GM21381 (cell line): ENCODE data around the gene ST8SIA1.
A peak's percentile ranks its signal among the peaks of the same experiment; 100 is the strongest.
"Not testable (repeated sequence)": the region's sequence is repeated elsewhere in the genome, so short reads cannot be mapped to it uniquely, and the experiment has no call there.

Experiments used
- ATAC-seq: cut with Tn5 transposase; IDR thresholded peaks from one replicate; pipeline ENCODE4 v1.9.1; 2021; ENCODE audit warnings: mild to moderate bottlenecking, moderate library complexity; ENCODE audit not compliant: unreplicated experiment

Gene ST8SIA1

GRCh38 chr12:22334410-22335100 is at the start of gene ST8SIA1:
Gene ST8SIA1, minus strand, starts transcription at chr12:22334707. Its CDS starts 475 bp downstream, at chr12:22334232.
- ATAC-seq: peak; percentile 25

DNA sequence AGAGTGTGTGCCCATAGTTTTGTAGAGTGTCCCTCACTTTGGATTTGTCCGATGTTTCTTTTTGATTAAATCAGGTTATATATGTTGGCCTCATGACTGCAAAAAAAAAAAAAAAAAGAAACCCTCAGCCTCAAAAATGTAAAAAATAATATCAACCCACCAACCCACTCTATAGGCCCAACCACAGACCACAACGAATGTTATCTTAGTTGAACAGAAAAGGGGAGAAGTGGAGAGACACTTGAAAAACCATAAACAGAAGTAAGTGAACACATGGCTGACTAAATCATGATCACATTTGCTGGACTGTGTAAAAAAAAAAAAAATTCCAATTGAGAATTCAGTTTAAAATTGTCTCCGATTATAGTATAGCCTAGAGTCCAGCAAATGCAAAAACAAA is 45.5 kb upstream of the ST8SIA1 start:
- ATAC-seq: no peak

DNA sequence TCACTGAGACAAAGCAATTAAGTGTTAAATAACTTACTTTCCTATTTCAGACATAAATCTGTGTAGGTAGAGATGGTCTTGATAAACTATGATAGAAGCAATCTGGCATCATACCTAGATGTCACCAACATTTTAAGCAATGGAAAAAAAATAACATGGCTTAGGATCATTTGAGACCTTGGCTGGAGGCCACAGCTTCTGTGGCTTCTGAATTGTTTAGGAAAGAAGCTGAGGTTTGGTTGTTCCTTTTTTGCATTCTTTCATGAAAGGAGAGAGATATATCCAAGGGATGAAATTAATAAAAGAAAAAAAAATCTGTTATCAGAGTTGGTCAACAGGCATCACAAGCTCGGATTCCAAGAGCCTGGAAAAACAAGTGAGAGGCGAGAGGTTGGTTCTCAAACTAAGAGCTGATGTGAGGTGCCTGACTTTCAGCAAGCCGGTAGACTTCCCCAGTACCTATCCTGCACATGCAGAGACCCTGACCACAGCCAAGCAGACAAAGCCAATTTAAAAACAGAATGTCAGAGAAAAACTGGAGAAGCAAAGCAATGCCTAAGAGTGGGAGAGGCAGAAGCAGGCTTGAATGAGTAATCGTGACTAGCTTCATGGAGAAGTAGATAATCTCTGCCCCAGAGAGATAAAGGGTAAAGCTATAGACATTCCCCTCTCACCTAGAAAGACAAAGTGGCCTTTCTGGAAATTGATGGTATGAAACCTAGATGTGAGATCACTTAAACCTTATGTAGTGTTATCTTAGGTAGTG is 43.4 kb upstream of the ST8SIA1 start:
- no peak for ATAC-seq

DNA sequence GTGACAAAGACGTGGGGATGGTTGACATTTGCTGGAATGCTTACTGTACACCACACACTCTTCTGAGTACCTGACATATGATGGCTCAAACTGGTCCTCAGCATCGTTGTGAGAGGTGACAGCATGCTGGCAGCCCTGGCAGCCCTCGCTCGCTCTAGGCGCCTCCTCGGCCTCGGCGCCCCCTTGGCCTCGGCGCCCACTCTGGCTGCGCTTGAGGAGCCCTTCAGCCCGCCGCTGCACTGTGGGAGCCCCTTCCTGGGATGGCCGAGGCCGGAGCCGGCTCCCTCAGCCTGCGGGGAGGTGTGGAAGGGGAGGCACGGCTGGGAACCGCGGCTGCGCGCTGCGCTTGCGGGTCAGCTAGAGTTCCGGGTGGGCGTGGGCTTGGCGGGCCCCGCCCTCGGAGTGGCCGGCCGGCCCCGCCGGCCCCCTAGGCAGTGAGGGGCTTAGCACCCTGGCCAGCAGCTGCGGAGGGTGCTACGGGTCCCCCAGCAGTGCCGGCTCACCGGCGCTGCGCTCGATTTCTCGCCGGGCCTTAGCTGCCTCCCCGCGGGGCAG is 42.2 kb upstream of the ST8SIA1 start:
- not testable (repeated sequence) for ATAC-seq

GRCh38 chr12:22374508-22374907 is 40.0 kb upstream of the ST8SIA1 start:
- ATAC-seq: no peak

DNA sequence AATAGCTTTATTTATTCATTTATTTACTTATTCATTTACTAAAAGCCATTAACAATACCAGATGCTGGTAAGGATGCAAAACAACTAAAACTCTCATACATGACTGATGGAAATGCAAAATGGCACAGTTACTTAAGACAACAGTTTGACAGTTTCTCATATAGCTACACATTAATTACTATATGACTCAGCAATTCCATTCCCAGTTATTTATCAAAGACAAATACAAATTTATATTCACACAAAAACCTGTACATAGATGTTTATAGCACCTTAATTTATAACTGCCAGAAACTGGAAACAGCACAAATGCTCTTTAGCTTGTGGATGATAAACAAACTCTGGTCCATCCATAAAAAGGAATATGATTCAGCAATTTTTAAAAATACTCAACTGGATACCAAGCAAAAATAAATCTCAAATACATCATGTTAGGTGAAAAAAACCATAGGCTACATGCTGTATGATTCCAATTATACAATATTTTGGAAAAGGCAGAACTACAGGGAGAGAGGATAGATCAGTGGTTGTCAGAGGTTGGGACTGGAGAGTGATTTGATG is 37.9 kb upstream of the ST8SIA1 start:
- ATAC-seq: no peak

DNA sequence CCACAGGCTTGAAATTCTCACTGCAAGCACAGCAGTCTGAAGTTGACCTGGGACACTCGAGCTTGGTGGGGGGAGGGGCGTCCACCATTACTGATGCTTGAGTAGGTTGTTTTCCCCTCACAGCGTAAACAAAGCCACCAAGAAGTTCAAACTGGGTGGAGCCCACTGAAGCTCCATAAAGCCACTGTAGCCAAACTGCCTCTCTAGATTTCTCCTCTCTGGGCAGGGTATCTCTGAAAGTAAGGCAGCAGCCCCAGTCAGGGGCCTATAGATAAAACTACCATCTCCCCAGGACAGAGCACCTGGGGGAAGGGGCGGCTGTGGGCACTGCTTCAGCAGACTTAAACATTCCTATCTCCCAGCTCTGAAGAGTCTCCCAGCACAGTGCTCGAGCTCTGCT is 31.7 kb upstream of the ST8SIA1 start:
- no peak for ATAC-seq

GRCh38 chr12:22361785-22362184 is 27.3 kb upstream of the ST8SIA1 start:
- ATAC-seq: no peak

DNA sequence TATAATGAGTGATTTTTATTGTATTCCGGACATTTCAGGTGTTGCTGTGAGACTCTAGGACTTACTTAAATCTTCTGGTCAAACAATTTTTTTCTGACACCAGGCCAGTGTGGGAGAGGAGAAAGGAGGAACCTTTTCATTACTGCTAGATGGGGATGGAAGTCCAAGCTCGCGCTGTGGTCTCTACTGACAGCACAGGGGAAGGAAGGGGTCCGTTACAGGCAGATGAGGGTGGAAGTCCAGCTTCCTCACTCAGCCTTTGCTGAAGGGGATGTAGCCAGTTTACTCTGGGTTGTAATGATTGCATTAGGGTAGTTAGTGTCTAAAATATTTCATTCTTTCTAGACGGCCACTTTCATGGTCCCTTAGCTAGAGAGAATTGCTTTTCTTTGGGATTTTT is 26.3 kb upstream of the ST8SIA1 start:
- ATAC-seq: no peak

DNA sequence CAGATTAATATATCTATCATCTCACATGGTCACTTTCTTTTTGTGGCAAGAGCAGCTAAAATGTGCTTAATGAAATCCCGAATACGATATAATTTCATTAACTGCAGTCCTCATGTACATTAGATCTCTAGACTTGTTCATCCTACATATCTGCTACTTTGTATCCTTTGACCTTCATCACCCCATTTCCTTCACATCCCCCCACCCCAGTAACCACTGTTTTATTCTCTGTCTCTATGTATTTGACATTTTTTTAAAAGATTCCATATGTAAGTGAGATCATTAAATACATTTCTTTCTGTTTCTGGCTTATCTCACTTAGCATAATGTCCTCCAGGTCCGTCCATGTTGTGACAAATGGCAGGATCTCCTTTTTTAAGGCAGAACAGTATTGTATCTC is 23.0 kb upstream of the ST8SIA1 start:
- ATAC-seq: no peak

DNA sequence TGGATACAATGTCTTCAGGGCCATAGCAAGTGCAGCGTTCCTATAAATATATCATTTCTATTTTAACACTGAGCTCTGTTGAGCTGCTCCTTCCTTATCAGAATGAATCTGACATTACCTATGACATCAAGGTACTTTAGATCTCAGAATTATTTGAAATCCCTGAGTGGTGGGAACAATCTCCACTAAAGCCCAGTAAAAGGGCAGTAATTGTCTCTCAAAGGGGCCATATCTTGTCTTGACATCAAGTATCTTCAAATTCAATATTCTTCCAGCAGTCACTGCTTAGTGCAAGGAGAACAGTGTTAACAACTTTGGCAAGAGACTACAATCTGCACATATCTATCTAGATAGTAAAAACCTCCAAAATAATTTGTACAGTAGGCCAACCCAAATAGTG is 21.7 kb upstream of the ST8SIA1 start:
- ATAC-seq: no peak

GRCh38 chr12:22355011-22355580 is 20.6 kb upstream of the ST8SIA1 start:
- no peak for ATAC-seq

DNA sequence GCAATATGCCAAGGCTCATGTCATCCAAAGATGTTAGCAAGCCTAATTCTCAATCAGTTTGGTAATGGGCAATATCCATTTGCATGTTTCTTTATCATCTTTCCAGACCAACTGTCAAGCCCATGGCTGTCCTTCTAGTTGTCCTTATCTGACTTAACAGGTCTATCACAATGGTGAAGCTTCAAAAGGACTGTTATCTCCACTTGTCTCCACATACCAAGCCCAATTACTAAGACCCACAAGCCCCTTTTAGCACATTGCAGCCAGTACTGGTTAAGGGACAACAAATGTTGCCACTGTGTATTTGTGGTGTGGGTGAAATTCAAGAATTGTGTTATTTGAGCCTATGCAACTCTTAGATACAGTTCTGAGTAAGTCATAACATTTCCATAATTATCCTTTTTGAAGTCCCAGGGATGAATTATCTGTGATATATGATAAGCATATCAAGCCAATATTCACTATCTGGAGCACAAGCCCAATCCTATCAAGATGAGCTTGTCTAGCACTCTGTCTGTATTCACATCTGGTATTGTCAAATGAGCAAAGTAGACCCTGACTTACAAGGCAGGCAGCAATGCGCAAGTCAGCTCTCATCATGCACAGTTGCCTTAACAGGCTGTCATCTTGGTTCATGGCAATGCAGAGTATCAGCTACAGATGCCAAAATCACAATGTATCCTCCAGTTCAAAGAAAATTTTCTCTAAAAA is 19.3 kb upstream of the ST8SIA1 start:
- ATAC-seq: no peak

GRCh38 chr12:22350886-22351285 is 16.4 kb upstream of the ST8SIA1 start:
- ATAC-seq: no peak

- no peak for ATAC-seq
These were observed 13.7 kb upstream of the ST8SIA1 start for GRCh38 chr12:22348208-22348607.

GRCh38 chr12:22340143-22340542 is 5.6 kb upstream of the ST8SIA1 start:
- no peak for ATAC-seq

- no peak for ATAC-seq
These were observed 5.2 kb upstream of the ST8SIA1 start for GRCh38 chr12:22339691-22340090.

DNA sequence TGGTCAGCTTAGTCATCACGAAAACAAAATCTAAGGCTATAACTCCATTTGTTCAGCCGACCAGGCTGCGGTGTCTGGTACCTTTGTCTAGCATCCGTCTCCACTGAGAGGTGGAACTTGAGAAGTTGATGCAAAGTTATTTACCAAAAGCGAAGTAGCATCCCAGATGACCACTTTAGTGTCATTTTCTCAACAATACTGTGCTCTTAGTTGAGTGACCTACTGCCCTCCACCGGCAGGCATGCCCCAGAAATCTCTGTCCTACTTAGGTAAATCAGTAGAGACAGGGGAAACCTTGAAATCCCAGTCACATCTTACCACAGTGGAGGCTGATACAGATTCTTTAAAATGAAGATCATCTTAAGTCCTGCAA is 1.3 kb upstream of the ST8SIA1 start:
- ATAC-seq: no peak

DNA sequence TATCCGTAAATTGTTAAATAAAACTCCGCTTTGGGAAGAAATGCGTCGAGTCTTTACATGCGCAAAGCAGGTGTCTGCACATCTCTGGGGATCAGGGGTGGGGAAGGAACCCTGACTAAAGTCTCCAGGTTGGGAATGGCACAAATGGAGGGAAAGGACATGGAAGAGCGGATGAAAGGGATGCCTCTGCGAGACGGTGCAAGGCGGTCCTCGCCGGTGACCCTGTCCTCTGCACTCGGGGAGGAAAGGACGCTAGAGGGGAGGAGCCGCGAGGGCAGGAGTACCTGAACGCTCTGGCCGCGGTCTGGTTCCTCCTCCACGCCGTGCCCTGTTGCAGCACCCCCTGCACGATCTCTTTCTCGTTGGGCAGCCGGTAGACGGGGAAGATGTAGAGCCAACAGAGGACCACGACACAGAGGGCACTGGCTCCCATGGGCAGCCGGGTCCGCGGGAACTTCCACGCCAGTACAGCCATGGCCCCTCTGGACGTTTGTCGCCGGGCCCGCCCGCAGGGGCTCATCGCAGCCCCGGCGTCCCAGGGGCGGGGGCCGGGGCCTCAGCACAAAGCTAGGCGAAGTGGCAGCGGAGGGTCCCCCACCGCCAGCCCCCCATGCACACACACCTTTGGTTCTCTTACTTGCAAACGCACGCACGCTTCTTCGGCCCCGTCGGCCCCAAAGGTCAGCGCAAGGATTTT is 646 bp downstream of the ST8SIA1 start:
- ATAC-seq: no peak

DNA sequence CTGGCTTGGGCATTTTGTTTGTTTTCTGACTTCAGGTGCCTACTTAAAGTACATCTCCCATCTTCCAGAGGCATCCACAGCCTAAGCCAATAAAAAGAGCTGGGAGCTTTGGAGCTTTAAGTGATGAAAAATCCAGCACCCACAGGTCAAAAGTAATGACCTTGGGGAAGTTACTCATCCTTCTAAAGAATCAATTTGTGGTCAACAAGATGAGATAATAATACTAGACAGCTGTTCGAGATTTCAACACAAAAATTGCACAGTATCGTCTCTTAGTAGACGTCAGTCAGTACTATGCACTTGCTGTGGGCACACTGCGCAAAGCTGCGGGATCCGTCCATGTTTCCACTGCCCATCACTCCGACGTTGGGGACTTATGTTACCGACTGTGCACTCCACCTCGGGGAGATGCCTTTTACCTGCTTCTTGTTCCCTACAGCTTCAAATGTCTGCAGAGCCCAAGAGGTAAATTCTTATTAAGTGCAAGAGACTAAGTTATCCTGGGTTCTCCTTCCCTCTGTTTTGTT is 1.3 kb downstream of the ST8SIA1 start:
- no peak for ATAC-seq
